Astrocyte of the cerebellum (primary cell): ENCODE measurements around the gene ZBTB5.

Experiments used
- DNase-seq: peaks from one replicate; pipeline ENCODE4 v3.0.0-alpha.2; 2011; ENCODE audit warnings: low read depth
- H3K4me3 ChIP-seq: 2 replicates; pipeline ENCODE4 v1.5.1; 2011; ENCODE audit warnings: mild to moderate bottlenecking, low read depth, low read length, moderate library complexity
- CTCF ChIP-seq: IDR thresholded peaks from 2 replicates; pipeline ENCODE4 v1.5.1; 2012; ENCODE audit warnings: low read length, low read depth, moderate library complexity, mild to moderate bottlenecking; ENCODE audit errors: missing control alignments
- in situ Hi-C: cut with HindIII; loops from 2 replicates; pipeline ENCODE4 v1.10.0; 2017; ENCODE audit warnings: low sequenced_read_pairs

ZBTB5 gene

GRCh38 chr9:37464006-37464405 lies 1.2 kb downstream of the ZBTB5 start:
- peak overlapping the region; percentile 93 for H3K4me3 ChIP-seq

GRCh38 chr9:37456817-37457216 lies 8.4 kb downstream of the ZBTB5 start:
- DNase-seq: no peak
- H3K4me3 ChIP-seq: no peak overlapping the region
- in situ Hi-C loops: no loop called here
- no peak for TF ChIP-seq CTCF

More at GRCh38 chr9:37464006-37464405, 1.2 kb downstream of the ZBTB5 start:
- DNase-seq: no peak
- in situ Hi-C loops: no loop called here
- no peak for TF ChIP-seq CTCF

DNA sequence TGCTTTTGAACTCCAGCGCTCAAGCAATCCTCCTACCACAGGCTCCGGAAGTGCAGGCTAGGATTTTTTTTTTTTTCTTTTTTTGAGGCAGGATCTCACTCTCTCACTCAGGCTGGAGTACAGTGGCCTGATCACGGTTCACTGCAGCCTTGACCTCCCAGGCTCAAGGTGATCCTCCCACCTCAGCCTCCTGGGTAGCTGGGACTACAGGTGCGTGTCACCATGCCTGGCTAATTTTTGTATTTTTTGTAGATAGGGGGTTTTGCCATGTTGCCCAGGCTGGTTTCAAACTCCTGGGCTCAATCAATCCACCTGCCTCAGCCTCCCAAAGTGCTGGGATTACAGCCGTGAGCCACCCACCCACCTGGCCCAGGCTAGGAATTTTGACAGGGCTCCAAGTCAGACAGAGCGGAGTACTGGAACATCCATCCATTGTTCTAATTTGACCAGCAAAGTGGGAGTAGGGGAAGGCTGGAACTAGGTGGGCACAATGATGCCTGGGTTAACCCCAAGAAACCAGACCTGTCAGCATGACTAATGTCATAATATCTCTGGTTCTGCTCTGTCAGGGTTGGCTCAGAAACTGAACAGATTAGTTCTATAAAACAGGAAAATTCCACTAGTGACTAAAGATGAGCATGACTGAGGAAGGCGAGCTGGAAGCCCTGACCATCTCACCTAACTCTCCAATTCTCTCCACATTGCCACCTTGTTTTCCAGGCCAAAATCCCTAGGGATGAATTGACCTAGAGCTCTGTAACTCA lies 9.2 kb downstream of the ZBTB5 start:
- in situ Hi-C loops: no loop called here
- no peak for DNase-seq

DNA sequence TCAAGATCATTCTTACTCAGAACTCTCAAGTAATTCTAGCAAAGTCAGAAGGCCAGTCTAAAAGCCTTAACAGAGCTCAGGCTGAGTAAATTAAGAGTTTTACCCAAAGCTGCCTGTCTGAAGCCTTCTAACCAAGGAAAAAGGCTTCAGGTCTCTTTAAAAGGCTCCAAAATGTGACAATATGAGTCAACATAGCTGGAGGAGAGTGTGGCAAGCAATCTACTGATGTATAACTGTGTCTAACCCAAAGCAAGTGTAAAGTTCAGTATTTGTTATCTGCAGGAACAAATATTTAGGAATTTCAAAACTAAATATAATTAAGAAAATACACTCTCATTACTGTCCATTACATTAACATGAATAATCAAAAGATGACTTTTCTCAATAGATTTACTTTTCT lies 11.0 kb downstream of the ZBTB5 start:
- DNase-seq: no peak
- H3K4me3 ChIP-seq: no peak overlapping the region
- no peak for TF ChIP-seq CTCF
- in situ Hi-C loops: no loop called here

More for the DNA sequence above, 9.2 kb downstream of the ZBTB5 start:
- H3K4me3 ChIP-seq: no peak overlapping the region
- no peak for TF ChIP-seq CTCF

DNA sequence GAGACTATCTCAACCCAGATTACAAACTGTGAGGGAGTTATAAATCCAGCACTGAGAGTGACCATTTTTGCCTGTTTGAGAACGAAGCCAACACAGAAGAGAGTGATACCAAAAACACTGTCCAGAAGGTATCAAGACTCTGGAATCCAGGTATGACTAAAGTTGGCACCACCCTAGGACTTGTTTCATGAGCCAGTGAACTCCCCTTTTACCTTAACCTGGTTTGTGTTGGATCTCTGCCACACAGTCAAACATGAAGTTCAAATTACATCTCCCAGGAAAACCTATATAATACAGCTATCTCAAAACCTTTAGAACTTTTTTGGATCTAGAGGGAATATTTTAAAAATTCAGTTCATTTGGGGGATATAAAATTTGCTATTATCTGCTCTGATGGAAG lies 11.4 kb downstream of the ZBTB5 start:
- no peak for DNase-seq
- no peak for TF ChIP-seq CTCF
- in situ Hi-C loops: no loop called here
- no peak overlapping the region for H3K4me3 ChIP-seq

GRCh38 chr9:37452611-37453010 lies 12.6 kb downstream of the ZBTB5 start:
- no peak for TF ChIP-seq CTCF
- H3K4me3 ChIP-seq: no peak overlapping the region
- no peak for DNase-seq
- in situ Hi-C loops: no loop called here
